Stimulated activated CD8-positive, alpha-beta memory T cell treated with anti-CD3 and anti-CD28 coated beads, Interleukin-2, amount 100 ng/mL, for 48 hours (primary cell): ENCODE measurements around the gene APCDD1.

Experiments
- DNase-seq, 2 donors: peaks; one replicate each; pipeline ENCODE4 v3.0.0-alpha.2; 2020; ENCODE audit warnings: low read depth in 2 of 2

The APCDD1 gene

GRCh38 chr18:10453806-10454680 lies at the start of gene APCDD1:
APCDD1 (plus strand) TSS chr18:10454635; CDS start chr18:10454982, 347 bp downstream.
- DNase-seq = no peak

GRCh38 chr18:10405014-10405493 lies 49.4 kb upstream of the APCDD1 start:
- no peak for DNase-seq

- DNase-seq = no peak
These were observed 48.4 kb upstream of the APCDD1 start for GRCh38 chr18:10405816-10406663.

- no peak for DNase-seq
These were observed 46.3 kb upstream of the APCDD1 start for GRCh38 chr18:10408131-10408530.

- DNase-seq = no peak
These were observed 45.4 kb upstream of the APCDD1 start for GRCh38 chr18:10409041-10409440.

- DNase-seq = no peak
These were observed 43.7 kb upstream of the APCDD1 start for GRCh38 chr18:10410472-10411308.

GRCh38 chr18:10412933-10413332 lies 41.5 kb upstream of the APCDD1 start:
- no peak for DNase-seq

- no peak for DNase-seq
These were observed 40.7 kb upstream of the APCDD1 start for GRCh38 chr18:10413722-10414121.

GRCh38 chr18:10414293-10414842 lies 40.1 kb upstream of the APCDD1 start:
- no peak for DNase-seq

GRCh38 chr18:10416065-10416464 lies 38.4 kb upstream of the APCDD1 start:
- no peak for DNase-seq

- no peak for DNase-seq
These were observed 37.2 kb upstream of the APCDD1 start for GRCh38 chr18:10417191-10417590.

- DNase-seq = no peak
These were observed 36.8 kb upstream of the APCDD1 start for GRCh38 chr18:10417664-10418063.

GRCh38 chr18:10418836-10419235 lies 35.6 kb upstream of the APCDD1 start:
- DNase-seq = no peak

- no peak for DNase-seq
These were observed 34.9 kb upstream of the APCDD1 start for GRCh38 chr18:10419420-10420103.

- DNase-seq = no peak
These were observed 33.7 kb upstream of the APCDD1 start for GRCh38 chr18:10420561-10421352.

GRCh38 chr18:10421859-10422258 lies 32.6 kb upstream of the APCDD1 start:
- no peak for DNase-seq

- DNase-seq = no peak
These were observed 31.7 kb upstream of the APCDD1 start for GRCh38 chr18:10422731-10423130.

- DNase-seq = no peak
These were observed 29.7 kb upstream of the APCDD1 start for GRCh38 chr18:10424585-10425307.

GRCh38 chr18:10430677-10431076 lies 23.8 kb upstream of the APCDD1 start:
- DNase-seq = no peak
